Erythroblast (primary cell): ENCODE measurements around the gene FSTL4.

Experiments used
- GATA1 ChIP-seq: IDR thresholded peaks from 2 replicates; pipeline ENCODE4 v1.6.1; 2011; ENCODE audit warnings: low read depth, mild to moderate bottlenecking, control low read depth, low read length, moderate library complexity
- POLR2A ChIP-seq: IDR thresholded peaks from 2 replicates; pipeline ENCODE4 v1.6.1; 2011; ENCODE audit warnings: mild to moderate bottlenecking, low read length

DNA sequence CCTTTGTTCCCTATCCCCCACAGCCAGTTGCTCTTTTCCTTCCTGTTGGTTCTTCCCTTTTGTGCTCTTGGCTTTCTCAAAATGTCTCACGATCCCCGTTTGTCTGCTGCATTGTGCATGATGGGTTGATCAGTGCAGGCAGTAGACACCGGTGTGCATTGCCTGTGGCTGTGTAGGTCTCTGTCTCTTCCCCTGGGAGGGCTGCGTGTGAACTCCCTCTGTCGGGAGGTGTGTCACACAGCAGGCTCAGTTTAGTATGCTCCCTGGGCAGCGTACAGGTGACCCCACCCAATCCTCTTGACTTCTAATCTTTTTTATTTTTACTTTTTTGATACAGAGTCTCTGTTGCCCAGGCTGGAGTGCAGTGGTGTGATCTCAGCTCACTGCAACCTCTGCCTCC is 265.3 kb downstream of the FSTL4 start:
- no peak for TF ChIP-seq POLR2A
- TF ChIP-seq GATA1: no peak
